IPS-18a (cell line): ENCODE results near the gene ST6GALNAC4.

ENCODE experiments used
- H3K27ac ChIP-seq: one replicate; pipeline ENCODE4 v1.5.1; 2013; ENCODE audit warnings: low read length
- H3K27me3 ChIP-seq: one replicate; pipeline ENCODE4 v1.6.1; 2013; ENCODE audit warnings: mild to moderate bottlenecking, low read length; ENCODE audit not compliant: control insufficient read depth, insufficient read depth
- H3K36me3 ChIP-seq: one replicate; pipeline ENCODE4 v1.6.1; 2013; ENCODE audit warnings: low read depth, low read length; ENCODE audit not compliant: control insufficient read depth
- H3K4me1 ChIP-seq: one replicate; pipeline ENCODE4 v1.6.1; 2013; ENCODE audit warnings: low read depth, low read length; ENCODE audit not compliant: control insufficient read depth
- H3K4me3 ChIP-seq: one replicate; pipeline ENCODE4 v1.5.1; 2013; ENCODE audit warnings: low read length
- H3K9ac ChIP-seq: one replicate; pipeline ENCODE4 v1.6.1; 2013; ENCODE audit warnings: mild to moderate bottlenecking, low read length, moderate library complexity
- H3K9me3 ChIP-seq: one replicate; pipeline ENCODE4 v1.6.1; 2013; ENCODE audit warnings: low read depth, low read length; ENCODE audit not compliant: control insufficient read depth

Gene ST6GALNAC4

DNA sequence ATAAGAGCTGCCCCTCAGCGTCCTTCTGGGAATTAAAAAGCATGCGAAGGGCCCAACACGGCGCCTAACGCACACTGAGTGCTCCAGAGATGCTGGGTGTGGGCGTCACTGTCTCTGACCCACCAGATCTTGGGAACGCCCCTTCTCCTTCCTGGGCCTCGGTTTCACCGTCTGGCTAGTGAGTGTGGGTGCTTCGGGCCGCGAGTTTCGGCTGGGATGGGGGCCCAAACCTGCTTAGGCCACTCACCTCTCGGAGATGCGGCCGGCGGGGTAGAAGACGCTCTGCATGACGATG lies 10.0 kb upstream of the ST6GALNAC4 start:
- H3K4me3 ChIP-seq, result peak overlapping the region; percentile 73
- H3K27me3 ChIP-seq, result peaks cover 33% of the 10 kb centered on the region
- no peaks in the 10 kb centered on the region for H3K9me3 ChIP-seq
- peaks cover 7% of the 10 kb centered on the region for H3K4me1 ChIP-seq
- no peaks in the 10 kb centered on the region for H3K36me3 ChIP-seq
- peak overlapping the region; percentile 53 for H3K9ac ChIP-seq
- H3K27ac ChIP-seq, result no peak overlapping the region

DNA sequence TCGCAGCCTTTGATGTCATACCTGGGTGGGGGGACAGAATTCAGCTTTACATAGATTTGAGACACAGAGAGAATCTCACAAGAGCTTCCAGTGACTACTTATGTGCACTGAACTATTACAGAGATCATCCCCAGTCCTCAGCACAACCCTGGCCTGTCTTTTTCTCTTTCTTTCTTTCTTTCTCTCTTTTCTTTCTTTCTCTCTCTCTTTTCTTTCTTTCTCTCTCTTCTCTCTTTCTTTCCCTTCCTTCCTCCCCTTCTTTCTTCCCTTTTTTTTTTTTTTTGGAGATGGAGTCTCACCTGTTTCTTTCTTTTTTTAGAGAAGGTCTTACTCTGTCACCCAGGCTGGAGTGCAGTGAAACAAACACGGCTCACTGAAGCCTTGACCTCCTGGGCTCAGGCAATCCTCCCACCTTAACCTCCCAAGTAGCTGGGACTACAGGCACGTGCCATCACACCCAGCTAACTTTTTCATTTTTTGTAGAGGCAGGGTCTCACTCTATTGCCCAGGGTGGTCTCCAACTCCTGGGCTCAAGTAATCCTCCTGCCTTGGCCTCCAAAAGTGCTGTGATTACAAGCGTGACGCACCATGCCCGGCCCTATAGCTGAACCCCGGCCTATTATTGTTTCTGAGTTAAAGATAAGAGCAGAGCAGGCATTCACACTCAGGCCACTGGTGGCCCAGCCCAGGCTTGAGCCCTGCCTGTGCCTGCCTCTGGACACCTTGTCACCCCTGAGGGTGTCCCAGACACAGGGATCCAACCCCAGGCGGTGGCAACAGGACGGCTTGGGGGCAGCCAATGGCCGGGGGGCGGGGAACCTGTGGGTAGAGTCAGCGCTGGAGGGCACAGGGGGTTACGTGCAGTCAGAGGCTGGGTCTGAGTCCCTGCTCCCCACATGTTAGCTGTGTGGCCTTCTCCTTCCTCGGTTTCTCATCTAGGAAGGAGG lies 9.4 kb upstream of the ST6GALNAC4 start:
- Histone ChIP-seq H3K9me3 (no peaks in the 10 kb centered on the region), H3K27ac (no peak overlapping the region), H3K4me3 (peak overlapping the region; percentile 73), H3K27me3 (peaks cover 33% of the 10 kb centered on the region), H3K4me1 (peaks cover 4% of the 10 kb centered on the region), H3K9ac (no peak overlapping the region), H3K36me3 (no peaks in the 10 kb centered on the region)

DNA sequence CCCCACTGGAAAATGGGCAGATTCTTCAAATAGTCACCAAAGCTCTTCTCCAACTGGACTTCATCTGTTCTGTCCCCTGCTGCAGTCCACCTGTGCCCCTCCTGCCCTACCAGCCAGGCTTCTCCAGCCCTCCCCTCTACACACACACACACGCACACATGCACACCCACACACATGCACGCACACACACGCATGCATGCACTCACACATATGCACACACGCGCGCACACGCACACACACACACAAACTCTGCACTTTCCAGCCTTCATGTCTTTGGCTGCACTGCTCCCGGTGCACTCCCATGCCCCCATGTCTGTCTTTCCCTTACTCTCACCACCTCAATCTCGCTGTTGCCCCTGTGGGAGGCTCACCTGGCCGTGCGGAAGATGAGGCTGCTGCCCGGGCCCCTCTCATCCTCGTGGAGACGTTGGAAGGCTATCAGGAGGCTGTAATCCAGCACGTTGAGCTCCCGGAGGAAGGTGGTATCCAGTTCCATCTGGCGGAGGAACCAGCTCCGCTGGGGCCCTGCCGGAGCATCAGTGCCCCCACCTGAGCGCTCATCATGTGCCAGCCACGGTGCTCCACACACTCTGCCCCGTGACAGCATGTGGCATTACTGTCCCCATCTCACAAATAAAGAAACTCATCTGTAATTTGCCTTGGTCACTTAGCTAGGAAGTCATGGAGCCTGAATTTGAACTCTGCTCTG lies 8.0 kb upstream of the ST6GALNAC4 start:
- Histone ChIP-seq H3K27ac (no peak overlapping the region), H3K4me1 (no peaks in the 10 kb centered on the region), H3K36me3 (no peaks in the 10 kb centered on the region), H3K4me3 (no peak overlapping the region), H3K9me3 (no peaks in the 10 kb centered on the region), H3K27me3 (peaks cover 32% of the 10 kb centered on the region), H3K9ac (no peak overlapping the region)

DNA sequence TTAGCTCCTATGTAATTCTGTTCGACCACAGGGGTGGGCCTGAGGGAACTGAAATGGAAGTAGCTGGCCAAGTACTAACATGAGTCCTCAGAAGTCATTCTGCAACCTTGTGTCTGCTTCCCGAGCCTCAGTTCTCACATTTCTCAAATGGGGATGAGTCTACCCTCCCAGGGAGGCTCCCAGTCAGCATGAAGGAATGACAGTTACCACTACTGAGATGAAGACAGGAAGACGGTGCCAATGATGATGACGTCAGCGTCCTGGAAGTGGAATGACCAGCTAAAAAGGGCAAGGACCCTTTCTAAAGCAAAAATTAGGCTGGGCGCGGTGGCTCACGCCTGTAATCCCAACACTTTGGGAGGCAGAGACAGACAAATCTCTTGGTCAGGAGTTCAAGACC lies 6.9 kb upstream of the ST6GALNAC4 start:
- H3K4me3 ChIP-seq, result no peak overlapping the region
- no peak overlapping the region for H3K9ac ChIP-seq
- H3K36me3 ChIP-seq, result no peaks in the 10 kb centered on the region
- peaks cover 21% of the 10 kb centered on the region for H3K27me3 ChIP-seq
- no peaks in the 10 kb centered on the region for H3K9me3 ChIP-seq
- H3K4me1 ChIP-seq, result no peaks in the 10 kb centered on the region
- no peak overlapping the region for H3K27ac ChIP-seq

DNA sequence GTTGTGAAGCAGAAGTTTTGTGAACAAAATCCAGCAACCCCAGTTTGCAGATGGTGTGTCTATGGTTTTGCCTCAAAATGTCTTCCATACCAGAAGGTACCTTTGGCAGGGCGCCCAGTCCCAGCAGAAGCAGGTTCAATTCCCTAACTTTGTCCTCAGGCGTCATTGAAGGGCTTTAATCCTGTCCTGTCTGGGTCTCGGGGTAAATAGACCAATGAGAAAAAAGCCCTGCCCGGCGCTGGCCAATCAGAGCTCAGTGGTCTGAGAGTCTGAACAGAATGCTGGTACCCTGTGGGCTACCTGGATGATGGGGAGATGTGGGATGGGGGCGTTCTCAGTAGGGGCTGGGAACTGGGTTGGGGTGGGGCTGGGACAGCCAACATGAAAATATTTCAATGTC lies 6.2 kb upstream of the ST6GALNAC4 start:
- no peaks in the 10 kb centered on the region for H3K9me3 ChIP-seq
- no peaks in the 10 kb centered on the region for H3K36me3 ChIP-seq
- peaks cover 14% of the 10 kb centered on the region for H3K27me3 ChIP-seq
- no peak overlapping the region for H3K4me3 ChIP-seq
- no peaks in the 10 kb centered on the region for H3K4me1 ChIP-seq
- no peak overlapping the region for H3K27ac ChIP-seq
- H3K9ac ChIP-seq, result no peak overlapping the region

DNA sequence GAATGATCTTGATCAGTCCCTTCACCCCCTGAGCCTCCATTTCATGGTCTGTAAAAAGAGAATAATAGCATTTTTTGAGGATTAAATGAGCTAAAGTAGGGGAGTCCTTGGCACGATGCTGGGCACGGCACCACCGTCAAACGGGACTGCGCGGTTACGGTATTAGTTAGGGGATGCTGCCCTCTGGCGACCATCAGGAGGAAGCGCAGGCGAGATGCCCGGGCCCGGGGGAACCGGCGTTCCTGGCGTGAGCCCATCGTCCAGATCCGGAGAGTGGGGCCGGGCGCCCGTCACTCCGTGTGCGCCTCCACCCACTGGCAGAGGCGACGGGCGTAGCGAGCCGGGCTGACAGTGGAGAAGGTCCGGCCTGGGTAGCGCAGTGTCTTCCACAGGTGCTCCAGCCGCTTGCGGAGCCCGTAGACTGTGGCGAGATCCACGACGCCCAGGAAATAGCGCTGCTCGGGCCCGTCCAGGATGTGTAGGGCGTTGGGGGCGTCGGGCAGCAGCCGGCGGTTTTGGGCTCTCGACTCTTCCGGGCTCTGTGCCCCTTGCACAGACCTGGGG lies 4.8 kb upstream of the ST6GALNAC4 start:
- Histone ChIP-seq H3K9ac (no peak overlapping the region), H3K36me3 (no peaks in the 10 kb centered on the region), H3K9me3 (no peaks in the 10 kb centered on the region), H3K27me3 (peaks cover 8% of the 10 kb centered on the region), H3K27ac (no peak overlapping the region), H3K4me3 (no peak overlapping the region), H3K4me1 (no peaks in the 10 kb centered on the region)

DNA sequence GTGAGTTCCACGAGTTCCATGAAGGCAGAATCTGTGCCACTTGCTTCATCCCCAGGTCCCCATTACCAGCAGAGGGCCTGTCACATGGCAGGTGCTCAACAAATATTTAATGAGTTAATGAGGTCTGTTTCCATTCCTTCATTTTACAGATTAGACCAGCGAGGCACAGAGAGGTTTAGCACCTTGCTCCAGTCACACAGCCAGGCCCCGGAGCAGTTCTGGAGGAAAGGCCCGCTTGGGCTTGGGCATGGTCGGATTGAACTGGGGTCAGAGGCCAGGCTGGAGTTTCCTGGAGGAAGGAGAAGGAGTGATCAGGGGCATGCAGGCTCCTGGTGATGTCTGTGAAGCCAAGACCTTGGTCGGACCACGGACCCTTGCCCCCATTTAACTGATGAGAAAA lies 4.0 kb upstream of the ST6GALNAC4 start:
- H3K4me1 ChIP-seq, result peaks cover 4% of the 10 kb centered on the region
- H3K4me3 ChIP-seq, result no peak overlapping the region
- no peak overlapping the region for H3K9ac ChIP-seq
- H3K27ac ChIP-seq, result no peak overlapping the region
- peaks cover 9% of the 10 kb centered on the region for H3K27me3 ChIP-seq
- H3K9me3 ChIP-seq, result no peaks in the 10 kb centered on the region
- no peaks in the 10 kb centered on the region for H3K36me3 ChIP-seq

DNA sequence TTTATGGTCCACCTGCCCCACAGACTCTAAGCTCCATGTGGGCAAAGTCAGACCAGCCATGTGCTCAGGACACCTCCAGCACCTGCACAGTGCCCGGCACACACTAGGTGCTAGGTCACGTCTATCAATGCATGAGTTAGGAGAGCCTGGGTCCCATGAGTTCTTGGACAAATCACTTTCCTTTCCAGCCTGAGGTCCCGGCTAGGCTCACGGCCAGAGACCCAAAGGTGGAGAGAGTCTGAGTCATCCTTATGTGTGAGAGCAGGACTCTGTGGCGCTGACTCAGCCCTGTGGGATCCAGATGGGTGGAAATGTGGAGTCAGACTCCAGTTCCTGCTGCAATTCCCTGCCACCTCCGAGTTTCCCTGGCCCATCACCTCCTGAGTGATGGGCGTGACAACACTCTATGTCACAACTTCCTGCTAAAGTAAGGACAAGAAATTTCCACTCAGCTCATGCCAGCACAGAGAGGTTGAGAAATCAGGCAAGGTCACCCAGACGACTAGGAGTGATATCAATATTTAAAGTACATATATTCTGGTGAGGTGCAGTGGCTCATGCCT lies 2.5 kb upstream of the ST6GALNAC4 start:
- Histone ChIP-seq H3K9ac (no peak overlapping the region), H3K4me3 (no peak overlapping the region), H3K36me3 (no peaks in the 10 kb centered on the region), H3K27ac (no peak overlapping the region), H3K4me1 (peaks cover 4% of the 10 kb centered on the region), H3K9me3 (no peaks in the 10 kb centered on the region), H3K27me3 (peaks cover 10% of the 10 kb centered on the region)

DNA sequence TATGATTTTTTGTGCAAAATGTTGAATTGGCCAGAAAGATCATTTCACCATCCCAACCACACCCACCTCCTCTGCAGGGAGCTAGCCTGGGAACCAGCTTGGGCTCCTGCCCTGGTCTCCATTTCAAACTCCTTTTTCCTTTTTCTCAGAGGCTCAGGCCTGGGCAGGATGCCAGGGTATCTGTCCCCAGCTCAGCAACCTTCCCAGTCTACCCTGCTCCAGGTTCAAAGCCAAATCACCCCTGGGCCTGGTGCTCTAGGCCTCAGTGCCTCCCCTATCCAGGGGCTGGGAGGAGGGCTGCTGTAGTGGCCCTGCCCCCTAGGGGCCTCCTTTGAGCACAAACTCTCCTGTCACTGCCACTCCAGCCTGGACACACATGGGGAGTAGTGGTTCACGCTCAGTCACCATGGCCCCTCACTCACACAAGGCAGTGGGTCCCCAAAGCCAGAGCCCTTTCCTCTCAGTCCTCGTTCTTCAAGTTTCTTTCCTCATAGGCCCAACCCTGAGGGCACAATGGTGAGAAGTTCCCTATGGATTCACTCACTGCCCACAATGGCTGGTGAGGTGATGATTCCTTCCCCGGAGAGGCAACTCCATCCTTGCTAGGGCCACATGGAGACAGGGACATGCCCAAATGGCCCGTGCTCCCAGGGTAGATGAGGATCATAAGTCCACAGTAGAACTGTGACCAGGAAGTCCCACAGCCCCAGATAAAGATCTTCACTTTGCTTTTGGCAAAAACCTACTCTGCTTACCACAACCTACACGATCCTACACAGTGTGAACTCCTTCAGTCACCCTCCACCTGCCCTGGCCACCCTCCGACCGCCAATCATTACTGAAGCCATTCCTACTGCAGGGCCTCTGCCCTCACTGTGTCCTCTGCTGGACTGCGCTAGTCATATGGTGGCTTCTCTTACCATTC lies 1.6 kb upstream of the ST6GALNAC4 start:
- Histone ChIP-seq H3K4me3 (no peak overlapping the region), H3K36me3 (no peaks in the 10 kb centered on the region), H3K27me3 (peaks cover 10% of the 10 kb centered on the region), H3K9ac (no peak overlapping the region), H3K9me3 (no peaks in the 10 kb centered on the region), H3K27ac (no peak overlapping the region), H3K4me1 (peaks cover 4% of the 10 kb centered on the region)

DNA sequence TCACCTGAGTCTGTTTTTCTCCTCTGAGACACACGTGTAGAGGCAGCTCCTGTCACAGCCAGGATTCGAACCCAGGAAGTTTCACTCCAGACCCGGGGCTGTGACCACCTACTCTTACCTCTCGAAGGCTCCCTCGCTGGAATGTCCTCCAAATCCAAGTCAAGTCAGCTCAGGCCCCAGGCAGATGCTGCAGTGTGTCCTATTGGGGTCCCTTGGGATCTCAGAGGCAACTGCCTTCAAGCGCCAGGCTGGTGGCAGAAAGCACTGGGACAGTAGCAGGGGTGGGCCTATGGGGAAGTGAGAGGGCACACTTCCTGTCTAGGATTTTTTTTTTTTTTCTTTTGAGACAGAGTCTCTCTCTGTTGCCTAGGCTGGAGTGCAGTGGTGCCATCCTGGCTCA lies 762 bp upstream of the ST6GALNAC4 start:
- H3K9ac ChIP-seq, result no peak overlapping the region
- peak overlapping the region; percentile 6 for H3K4me3 ChIP-seq
- H3K36me3 ChIP-seq, result no peaks in the 10 kb centered on the region
- H3K4me1 ChIP-seq, result peaks cover 4% of the 10 kb centered on the region
- peaks cover 10% of the 10 kb centered on the region for H3K27me3 ChIP-seq
- H3K9me3 ChIP-seq, result no peaks in the 10 kb centered on the region
- H3K27ac ChIP-seq, result no peak overlapping the region
